Naive thymus-derived CD4-positive, alpha-beta T cell (primary cell): ENCODE results near the gene FEZF1. TPM values are rescaled to one million over a fixed set of nuclear protein-coding genes. Genes with fewer than 3 reads are reported as not detected.

Source experiments
- ATAC-seq: fragments of 150-1000 bp; cut with Tn5 transposase; 2 replicates; pipeline ENCODE4 v1.10.0; 2021; ENCODE audit warnings: mild to moderate bottlenecking, moderate library complexity
- CTCF ChIA-PET: fragments of 350-600 bp; sonication (Branson Sonifier 250); formaldehyde crosslinking; loops from one replicate; lab custom pipeline; 2021; ENCODE audit warnings: antibody characterized with exemption; lab: Charles Lee
- POLR2A ChIA-PET: fragments of 350-600 bp; sonication (Branson Sonifier 250); formaldehyde crosslinking; loops from one replicate; lab custom pipeline; 2021; ENCODE audit warnings: antibody characterized with exemption, inconsistent platforms; lab: Charles Lee
- DNase-seq, 9 donors: peaks; one replicate each; pipeline versions ENCODE4 v3.0.0 to v3.0.0-alpha.2; 2020 to 2022; ENCODE audit warnings: mixed read lengths in 1 of 9
- H3K27ac ChIP-seq: one replicate; pipeline ENCODE4 v1.7.0; 2013; ENCODE audit warnings: mild to moderate bottlenecking, low read depth, low read length, moderate library complexity
- H3K27me3 ChIP-seq, 2 donors: one replicate each; pipeline ENCODE4 v1.7.0; 2013; ENCODE audit warnings: low read length in 2 of 2, mild to moderate bottlenecking in 2 of 2, moderate library complexity in 2 of 2; ENCODE audit not compliant: control insufficient read depth in 2 of 2, insufficient read depth in 2 of 2
- H3K36me3 ChIP-seq, 3 experiments: 1 replicate in 2 of 3; 2 replicates in 1 of 3; pipeline ENCODE4 v1.7.0; 2013; ENCODE audit warnings: low read length in 3 of 3, mild to moderate bottlenecking in 3 of 3, moderate library complexity in 1 of 3; ENCODE audit not compliant: insufficient read depth in 3 of 3, control insufficient read depth in 2 of 3
- H3K4me1 ChIP-seq, 2 donors: one replicate each; pipeline ENCODE4 v1.7.0; 2013; ENCODE audit warnings: low read length in 2 of 2, mild to moderate bottlenecking in 2 of 2, moderate library complexity in 1 of 2; ENCODE audit not compliant: control insufficient read depth in 2 of 2, insufficient read depth in 2 of 2
- H3K4me3 ChIP-seq: 2 replicates; pipeline ENCODE4 v1.7.0; 2013; ENCODE audit warnings: mild to moderate bottlenecking, low read length
- H3K9me3 ChIP-seq, 3 experiments: 1 replicate in 2 of 3; 2 replicates in 1 of 3; pipeline ENCODE4 v1.7.0; 2013; ENCODE audit warnings: low read length in 3 of 3; ENCODE audit not compliant: control insufficient read depth in 2 of 3
- H3K27ac Mint-ChIP-seq, 9 donors: one replicate each; pipeline ENCODE4 v1.8.0; 2020 to 2022; ENCODE audit warnings: mixed read lengths in 9 of 9, mild to moderate bottlenecking in 8 of 9, moderate library complexity in 5 of 9, inconsistent platforms in 2 of 9
- H3K27me3 Mint-ChIP-seq, 5 donors: one replicate each; pipeline ENCODE4 v1.8.0; 2021 to 2022; ENCODE audit warnings: mixed read lengths in 5 of 5, mild to moderate bottlenecking in 1 of 5
- H3K36me3 Mint-ChIP-seq, 5 donors: one replicate each; pipeline ENCODE4 v1.8.0; 2020 to 2022; ENCODE audit warnings: mixed read lengths in 5 of 5, mild to moderate bottlenecking in 3 of 5, inconsistent platforms in 1 of 5
- H3K4me1 Mint-ChIP-seq, 7 donors: one replicate each; pipeline ENCODE4 v1.8.0; 2020 to 2022; ENCODE audit warnings: mixed read lengths in 7 of 7, mild to moderate bottlenecking in 3 of 7, inconsistent platforms in 1 of 7
- H3K4me3 Mint-ChIP-seq, 10 donors: one replicate each; pipeline ENCODE4 v1.8.0; 2020 to 2022; ENCODE audit warnings: mild to moderate bottlenecking in 10 of 10, mixed read lengths in 10 of 10, moderate library complexity in 6 of 10, inconsistent platforms in 2 of 10
- H3K9me3 Mint-ChIP-seq, 11 donors: one replicate each; pipeline ENCODE4 v1.8.0; 2020 to 2022; ENCODE audit warnings: mixed read lengths in 11 of 11, mild to moderate bottlenecking in 4 of 11, inconsistent platforms in 1 of 11, moderate library complexity in 1 of 11
- intact Hi-C, 2 donors: fragments of 100-400 bp; cut with micrococcal nuclease; formaldehyde crosslinking; loops; one replicate each; pipeline ENCODE4 v1.15.1; 2023
- polyA plus RNA-seq, 2 donors: library from polyadenylated mRNA; unstranded; fragments of 300-500 nt; fragmentation: Illumina TruSeq; gene quantifications; one replicate each; pipeline ENCODE4 v1.2.3, GENCODE V29; 2021
- total RNA-seq, 6 experiments: library from RNA in 5 of 6; stranded (reverse) in 5 of 6; gene quantifications; 1 replicate in 5 of 6; 2 replicates in 1 of 6; pipeline ENCODE4 v1.2.3 and lab custom pipeline; 2021 to 2026

The FEZF1 gene
- total and polyA plus RNA-seq, 7 experiments from 2014 or later = not detected

DNA sequence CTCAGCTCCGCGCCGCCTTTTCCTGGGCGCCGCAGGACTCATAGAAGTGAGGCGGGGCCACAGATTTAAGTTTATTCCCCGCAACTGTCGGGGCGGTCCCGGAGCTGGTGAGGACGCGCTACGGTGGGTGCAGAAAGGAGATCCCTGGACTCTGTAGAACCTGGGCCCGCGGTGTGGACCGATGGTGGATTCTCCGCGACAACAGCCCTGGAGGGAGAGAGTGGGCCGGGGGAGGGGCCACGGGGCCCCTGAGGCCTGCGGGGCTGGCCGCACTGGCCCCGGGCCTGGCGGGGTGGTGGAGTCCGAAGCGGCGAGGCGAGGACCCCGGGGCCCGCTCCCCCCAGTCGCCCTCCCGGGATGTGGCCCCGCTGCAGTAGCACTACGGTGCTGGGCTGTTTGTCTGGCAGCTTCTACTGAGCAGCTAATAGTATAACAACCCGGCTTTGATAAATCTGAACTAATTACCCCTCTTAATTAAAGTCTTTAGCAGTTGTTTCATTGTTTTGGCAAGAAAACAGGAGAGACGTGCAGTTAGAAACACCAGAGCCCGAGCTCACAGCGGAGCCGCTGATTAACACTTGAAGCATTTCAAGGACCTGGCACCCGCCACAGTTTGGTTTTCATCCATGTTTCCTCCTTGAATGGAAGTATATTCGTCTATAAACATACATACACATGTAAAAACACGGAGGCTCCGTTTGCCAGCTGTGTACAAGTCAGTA, 4.2 kb downstream of the FEZF1 start:
- ATAC-seq (no peak), DNase-seq (no peak)
- H3K4me1 Mint-ChIP-seq = peaks cover 0 to 5% (median 0%) of the 10 kb centered on the region in 7 donors
- Histone ChIP-seq H3K4me3 (no peak overlapping the region), H3K27me3 (no peaks in the 10 kb centered on the region), H3K9me3 (no peaks in the 10 kb centered on the region), H3K27ac (no peak overlapping the region), H3K4me1 (no peaks in the 10 kb centered on the region), H3K36me3 (no peaks in the 10 kb centered on the region)
- peaks cover under 1 to 32% (median 6%) of the 10 kb centered on the region in 11 donors for H3K9me3 Mint-ChIP-seq
- H3K27me3 Mint-ChIP-seq = peaks cover 64 to 74% (median 69%) of the 10 kb centered on the region in 5 donors
- CTCF ChIA-PET = no interaction called here
- POLR2A ChIA-PET = no interaction called here
- peaks cover 0 to 7% (median 3%) of the 10 kb centered on the region in 5 donors for H3K36me3 Mint-ChIP-seq
- no peak overlapping the region for H3K4me3 Mint-ChIP-seq
- no peak overlapping the region for H3K27ac Mint-ChIP-seq
- intact Hi-C loops = loop anchor here in 1 of 2 donors (2.0 kb wide), 1 partner anchor 16 kb away; no protein-coding TSS in a partner anchor

DNA sequence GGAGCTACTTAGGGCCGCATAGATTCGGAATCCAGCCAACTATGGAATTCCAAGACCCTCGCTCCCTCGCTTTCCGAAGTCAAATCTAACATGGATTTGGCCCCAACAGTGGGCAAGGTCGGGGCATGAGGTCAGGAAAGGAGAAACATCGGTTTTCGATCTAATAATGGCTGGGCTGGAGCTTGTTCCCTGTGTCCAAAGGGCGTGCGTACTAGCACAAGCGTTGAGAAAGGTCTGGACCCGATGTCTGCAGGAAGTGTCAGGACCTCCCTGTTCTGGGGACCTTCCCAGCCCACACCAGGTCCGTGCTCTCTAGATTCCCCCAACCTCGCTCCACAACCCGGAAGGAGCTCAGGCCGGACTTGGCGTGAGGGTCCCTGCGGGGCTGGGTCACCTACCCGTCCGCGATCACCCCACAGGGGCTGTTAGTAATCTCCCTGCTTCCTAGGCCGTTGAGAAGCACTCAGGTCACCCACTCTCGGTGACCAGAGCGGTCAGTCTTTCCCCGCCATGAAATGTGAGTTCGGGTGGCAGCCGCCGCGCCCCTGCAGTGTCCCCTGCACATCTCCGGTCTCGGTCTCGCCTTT, 4.8 kb downstream of the FEZF1 start:
- peaks cover 0 to 5% (median 0%) of the 10 kb centered on the region in 7 donors for H3K4me1 Mint-ChIP-seq
- no peaks in the 10 kb centered on the region for H3K9me3 ChIP-seq
- no peak overlapping the region for H3K27ac ChIP-seq
- no peaks in the 10 kb centered on the region for H3K4me1 ChIP-seq
- CTCF ChIA-PET = no interaction called here
- peaks cover 3 to 32% (median 7%) of the 10 kb centered on the region in 11 donors for H3K9me3 Mint-ChIP-seq
- ATAC-seq (no peak), DNase-seq (no peak)
- H3K4me3 Mint-ChIP-seq = no peak overlapping the region
- H3K36me3 ChIP-seq = no peaks in the 10 kb centered on the region
- H3K4me3 ChIP-seq = no peak overlapping the region
- no peaks in the 10 kb centered on the region for H3K27me3 ChIP-seq
- H3K36me3 Mint-ChIP-seq = peaks cover 0 to 7% (median 3%) of the 10 kb centered on the region in 5 donors
- H3K27me3 Mint-ChIP-seq = peaks cover 63 to 72% (median 68%) of the 10 kb centered on the region in 5 donors
- intact Hi-C loops = loop anchor here in 1 of 2 donors (2.0 kb wide), 1 partner anchor 17 kb away; no protein-coding TSS in a partner anchor
- POLR2A ChIA-PET = interaction anchor here (0.6 kb wide), 1 partner anchor 1695 kb away, joined by 3 read pairs; no protein-coding TSS in a partner anchor
- no peak overlapping the region for H3K27ac Mint-ChIP-seq

DNA sequence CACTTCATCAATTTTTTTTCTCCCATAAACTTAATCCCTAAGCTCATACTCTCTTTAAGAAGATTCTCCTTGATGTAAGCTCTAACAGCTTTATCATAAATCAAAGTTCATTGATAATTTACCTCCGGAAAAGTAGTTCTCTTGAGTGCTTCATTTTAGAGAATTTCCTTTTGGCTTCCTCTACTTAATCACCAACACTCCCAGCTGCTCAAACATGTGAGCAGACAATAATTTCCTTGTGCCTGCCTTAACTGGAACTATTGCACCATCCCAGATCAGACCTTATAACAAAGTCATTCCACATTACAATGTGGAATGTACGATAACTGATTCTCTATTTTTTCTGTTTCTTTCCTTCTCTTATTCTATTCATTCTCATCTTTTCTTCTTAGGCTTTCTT, 5.9 kb downstream of the FEZF1 start:
- Histone ChIP-seq H3K27ac (no peak overlapping the region), H3K27me3 (no peaks in the 10 kb centered on the region), H3K9me3 (no peaks in the 10 kb centered on the region), H3K36me3 (no peaks in the 10 kb centered on the region), H3K4me3 (no peak overlapping the region), H3K4me1 (no peaks in the 10 kb centered on the region)
- ATAC-seq (no peak), DNase-seq (no peak)
- ChIA-PET CTCF (no interaction called here), POLR2A (no interaction called here)
- intact Hi-C loops = no loop called here
- peaks cover 3 to 32% (median 7%) of the 10 kb centered on the region in 11 donors for H3K9me3 Mint-ChIP-seq
- no peak overlapping the region for H3K4me3 Mint-ChIP-seq
- no peak overlapping the region for H3K27ac Mint-ChIP-seq
- H3K4me1 Mint-ChIP-seq = peaks cover 0 to 5% (median 0%) of the 10 kb centered on the region in 7 donors
- H3K36me3 Mint-ChIP-seq = peaks cover 0 to 7% (median 3%) of the 10 kb centered on the region in 5 donors
- peaks cover 52 to 62% (median 61%) of the 10 kb centered on the region in 5 donors for H3K27me3 Mint-ChIP-seq

DNA sequence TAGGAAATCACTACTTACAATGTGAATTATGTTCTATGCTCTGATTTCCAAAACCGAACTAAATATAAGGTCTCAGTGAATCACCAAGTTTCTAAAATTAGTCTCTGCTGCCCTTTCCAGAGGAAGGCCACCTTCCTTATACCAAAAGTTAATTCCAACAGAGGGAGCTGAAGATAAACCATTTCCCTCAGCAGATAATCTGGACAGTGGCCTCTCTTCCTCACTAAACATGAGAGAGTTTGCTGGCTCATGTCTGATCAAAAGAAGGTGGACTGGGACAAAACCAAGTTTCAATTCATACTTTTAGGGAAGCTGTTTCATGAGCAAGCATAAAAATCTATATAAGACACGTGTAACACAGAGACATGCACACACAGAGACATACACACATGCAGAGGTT, 6.4 kb downstream of the FEZF1 start:
- Mint-ChIP-seq H3K9me3 (peaks cover 2 to 29% (median 6%) of the 10 kb centered on the region in 11 donors), H3K4me1 (peaks cover 0 to 3% (median 0%) of the 10 kb centered on the region in 7 donors), H3K36me3 (peaks cover 0 to 7% (median under 1%) of the 10 kb centered on the region in 5 donors), H3K4me3 (no peak overlapping the region), H3K27ac (no peak overlapping the region), H3K27me3 (peaks cover 48 to 58% (median 57%) of the 10 kb centered on the region in 5 donors)
- Histone ChIP-seq H3K36me3 (no peaks in the 10 kb centered on the region), H3K27me3 (no peaks in the 10 kb centered on the region), H3K4me3 (no peak overlapping the region), H3K4me1 (no peaks in the 10 kb centered on the region), H3K27ac (no peak overlapping the region), H3K9me3 (no peaks in the 10 kb centered on the region)
- ATAC-seq (no peak), DNase-seq (no peak)
- CTCF ChIA-PET = no interaction called here
- POLR2A ChIA-PET = no interaction called here
- intact Hi-C loops = no loop called here

DNA sequence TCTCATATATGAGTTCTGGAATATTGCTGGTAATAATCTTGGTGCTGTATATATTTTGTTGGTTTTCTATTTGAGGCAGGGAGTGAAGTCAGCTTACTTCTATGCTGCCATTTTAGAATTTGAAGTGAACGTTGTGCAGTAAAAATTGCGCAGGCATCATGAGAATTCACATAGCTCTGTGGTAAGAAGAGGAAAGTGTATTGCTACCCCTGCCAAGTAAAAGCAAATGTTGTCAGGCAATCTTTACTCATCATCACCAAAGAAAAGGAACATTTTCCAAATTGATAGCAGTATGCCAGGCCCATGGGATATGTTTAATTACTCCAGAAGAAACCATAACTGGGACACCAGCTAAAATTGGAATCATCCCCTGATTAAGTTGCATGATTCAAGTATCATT, 13.4 kb downstream of the FEZF1 start:
- Histone ChIP-seq H3K4me3 (no peak overlapping the region), H3K36me3 (no peaks in the 10 kb centered on the region), H3K27ac (no peak overlapping the region), H3K4me1 (no peaks in the 10 kb centered on the region), H3K27me3 (no peaks in the 10 kb centered on the region), H3K9me3 (peaks cover 0 to 8% (median 0%) of the 10 kb centered on the region in 3 experiments)
- CTCF ChIA-PET = no interaction called here
- POLR2A ChIA-PET = no interaction called here
- intact Hi-C loops = no loop called here
- Mint-ChIP-seq H3K4me3 (no peak overlapping the region), H3K27ac (no peak overlapping the region), H3K4me1 (no peaks in the 10 kb centered on the region), H3K36me3 (no peaks in the 10 kb centered on the region), H3K9me3 (peaks cover under 1 to 33% (median 10%) of the 10 kb centered on the region in 11 donors), H3K27me3 (peaks cover 0 to 13% (median 6%) of the 10 kb centered on the region in 5 donors)
- DNase-seq (no peak), ATAC-seq (no peak)

DNA sequence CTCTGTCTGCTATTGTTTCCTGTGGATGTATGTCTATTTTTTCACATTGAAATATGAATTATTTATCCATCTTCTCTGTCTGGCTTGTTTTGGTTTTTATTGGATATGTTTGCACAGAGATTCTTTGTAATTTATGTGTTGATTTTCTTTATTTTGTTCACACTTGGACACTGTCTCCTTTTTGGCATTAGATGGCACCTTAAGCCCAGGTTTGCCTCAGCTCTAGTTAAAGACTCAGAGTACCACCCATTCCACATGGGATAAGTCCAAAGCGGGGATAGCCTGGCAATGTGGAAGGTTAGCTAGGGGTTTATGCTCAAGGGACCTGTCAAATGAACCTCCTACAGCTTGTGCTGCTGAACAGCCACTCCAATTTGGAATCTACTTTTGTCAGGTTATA, 14.1 kb downstream of the FEZF1 start:
- Histone ChIP-seq H3K4me1 (no peaks in the 10 kb centered on the region), H3K9me3 (peaks cover 0 to 8% (median 0%) of the 10 kb centered on the region in 3 experiments), H3K27me3 (no peaks in the 10 kb centered on the region), H3K36me3 (no peaks in the 10 kb centered on the region), H3K27ac (no peak overlapping the region), H3K4me3 (no peak overlapping the region)
- Mint-ChIP-seq H3K27me3 (peaks cover 0 to 11% (median 4%) of the 10 kb centered on the region in 5 donors), H3K27ac (no peak overlapping the region), H3K36me3 (no peaks in the 10 kb centered on the region), H3K4me3 (no peak overlapping the region), H3K4me1 (no peaks in the 10 kb centered on the region), H3K9me3 (peaks cover 2 to 30% (median 10%) of the 10 kb centered on the region in 11 donors)
- no peak for DNase-seq
- ChIA-PET CTCF (no interaction called here), POLR2A (no interaction called here)
- intact Hi-C loops = no loop called here
- ATAC-seq = no peak
